HCT116 (cell line): Measurements from ENCODE around the gene SLC2A1. TPM values are rescaled to one million over a fixed set of nuclear protein-coding genes. Genes with fewer than 3 reads are reported as not detected.

Source experiments
- ATAC-seq: fragments of 200-7000 bp; cut with Tn5 transposase; 2 replicates; pipeline ENCODE4 v1.9.1; 2020; ENCODE audit warnings: mild to moderate bottlenecking, moderate library complexity
- BruUV-seq: library from RNA; stranded (reverse); fragments of 400-500 nt; replicated peaks from 2 replicates; lab custom pipeline; 2021; lab: Mats Ljungman, UMichigan
- CTCF ChIA-PET: fragments of 300-600 bp; sonication (Branson Sonifier 250); formaldehyde crosslinking; loops from one replicate; lab custom pipeline; 2021; ENCODE audit warnings: antibody characterized with exemption; lab: Charles Lee
- POLR2A ChIA-PET: fragments of 300-600, 350-600 bp; sonication (Branson Sonifier 250); formaldehyde crosslinking; loops from one replicate; lab custom pipeline; 2021; ENCODE audit warnings: antibody characterized with exemption; lab: Charles Lee
- RAD21 ChIA-PET, 2 experiments: fragments of 300-600 bp; sonication (Branson Sonifier 250); formaldehyde crosslinking; loops; one replicate each; lab custom pipeline; 2023; ENCODE audit warnings: low total read pairs in 2 of 2; ENCODE audit not compliant: uncharacterized antibody in 2 of 2, unreplicated experiment in 2 of 2, low non-redundant PET in 1 of 2; lab: Charles Lee
- DNase-seq: peaks from one replicate; pipeline ENCODE4 v3.0.0-alpha.2; 2010; ENCODE audit warnings: low read depth, low spot score
- H2AFZ ChIP-seq: fragments of 200-600 bp; shearing (Covaris generic), sonication (generic); 2 replicates; pipeline ENCODE4 v1.6.1; 2017; ENCODE audit warnings: low read depth, mixed run types, mixed read lengths, antibody characterized with exemption, low read length; ENCODE audit not compliant: poor library complexity, severe bottlenecking
- H3K27ac ChIP-seq: 2 replicates; pipeline ENCODE4 v1.5.1; 2012; ENCODE audit warnings: low read depth, low read length
- H3K27me3 ChIP-seq: fragments of 200-600 bp; sonication (generic); 2 replicates; pipeline ENCODE4 v1.6.1; 2016; ENCODE audit warnings: mixed run types, low read length, mixed read lengths; ENCODE audit not compliant: insufficient read depth
- H3K36me3 ChIP-seq, 2 experiments: fragments of 200-500 bp in 1 of 2; fragments of 200-600 bp in 1 of 2; sonication (Bioruptor generic) in 1 of 2; sonication (generic) in 1 of 2; 2 replicates each; pipeline versions ENCODE4 v1.5.1 to v1.6.1; 2014 to 2016; ENCODE audit warnings: low read length in 2 of 2, inconsistent platforms in 1 of 2, mixed read lengths in 1 of 2, mixed run types in 1 of 2; ENCODE audit not compliant: insufficient read depth in 2 of 2, control insufficient read depth in 1 of 2
- H3K4me1 ChIP-seq, 2 experiments: fragments of 200-600 bp in 1 of 2; sonication (generic) in 1 of 2; 2 replicates each; pipeline versions ENCODE4 v1.5.1 to v1.6.1; 2012 to 2017; ENCODE audit warnings: low read length in 2 of 2, inconsistent platforms in 1 of 2, mild to moderate bottlenecking in 1 of 2, mixed read lengths in 1 of 2, mixed run types in 1 of 2, moderate library complexity in 1 of 2; ENCODE audit not compliant: insufficient read depth in 2 of 2, control insufficient read depth in 1 of 2
- H3K4me2 ChIP-seq: fragments of 200-600 bp; sonication (generic); 2 replicates; pipeline ENCODE4 v1.6.1; 2017; ENCODE audit warnings: mixed run types, low read length, mixed read lengths
- H3K4me3 ChIP-seq, 2 experiments: fragments of 200-600 bp in 1 of 2; sonication (generic) in 1 of 2; replicated peaks in 1 of 2; 2 replicates each; pipeline ENCODE4 v1.5.1; 2011 to 2016; ENCODE audit warnings: low read length in 2 of 2, control low read depth in 1 of 2, low read depth in 1 of 2, mild to moderate bottlenecking in 1 of 2, mixed read lengths in 1 of 2, mixed run types in 1 of 2
- H3K79me2 ChIP-seq: fragments of 200-600 bp; sonication (generic); 2 replicates; pipeline ENCODE4 v1.6.1; 2017; ENCODE audit warnings: mild to moderate bottlenecking, mixed run types, low read length, moderate library complexity, mixed read lengths; ENCODE audit not compliant: insufficient read depth
- H3K9ac ChIP-seq: fragments of 200-600 bp; sonication (generic); 2 replicates; pipeline ENCODE4 v1.6.1; 2016; ENCODE audit warnings: low read length, mixed read lengths
- H3K9me2 ChIP-seq: fragments of 200-600 bp; sonication (generic), shearing (Covaris generic); 2 replicates; pipeline ENCODE4 v1.6.1; 2017; ENCODE audit warnings: mixed run types, mild to moderate bottlenecking, moderate library complexity; ENCODE audit not compliant: insufficient read depth
- H3K9me3 ChIP-seq, 2 experiments: fragments of 200-500 bp in 1 of 2; fragments of 200-600 bp in 1 of 2; sonication (Bioruptor generic) in 1 of 2; sonication (generic) in 1 of 2; 2 replicates each; pipeline ENCODE4 v1.6.1; 2014 to 2017; ENCODE audit warnings: low read length in 2 of 2, mixed read lengths in 2 of 2, inconsistent platforms in 1 of 2, low read depth in 1 of 2, mild to moderate bottlenecking in 1 of 2, mixed run types in 1 of 2, moderate library complexity in 1 of 2; ENCODE audit not compliant: control insufficient read depth in 1 of 2, insufficient read depth in 1 of 2
- H4K20me1 ChIP-seq: fragments of 200-600 bp; sonication (generic), shearing (Covaris generic); 2 replicates; pipeline ENCODE4 v1.6.1; 2017; ENCODE audit warnings: mixed run types, mild to moderate bottlenecking, moderate library complexity; ENCODE audit not compliant: insufficient read depth
- CEBPB ChIP-seq: IDR thresholded peaks from 2 replicates; pipeline ENCODE4 v1.6.1; 2012; ENCODE audit warnings: low read depth
- EGR1 ChIP-seq: IDR thresholded peaks from 2 replicates; pipeline ENCODE4 v1.6.1; 2012; ENCODE audit warnings: low read depth
- ELF1 ChIP-seq: IDR thresholded peaks from 2 replicates; pipeline ENCODE4 v1.6.1; 2012; ENCODE audit warnings: low read depth, borderline replicate concordance
- EZH2 ChIP-seq: fragments of 200-600 bp; sonication (generic); IDR thresholded peaks from 2 replicates; pipeline ENCODE4 v1.6.1; 2017; ENCODE audit warnings: antibody characterized with exemption, mixed run types
- EZH2phosphoT487 ChIP-seq: fragments of 200-600 bp; IDR thresholded peaks from 2 replicates; pipeline ENCODE4 v1.6.1; 2018; ENCODE audit warnings: antibody characterized with exemption, borderline replicate concordance
- FOSL1 ChIP-seq: IDR thresholded peaks from 2 replicates; pipeline ENCODE4 v1.6.1; 2012; ENCODE audit warnings: low read depth
- JUND ChIP-seq: IDR thresholded peaks from 2 replicates; pipeline ENCODE4 v1.6.1; 2012
- POLR2AphosphoS5 ChIP-seq: IDR thresholded peaks from 2 replicates; pipeline ENCODE4 v1.6.1; 2011; ENCODE audit warnings: mild to moderate bottlenecking, low read depth, low read length, moderate library complexity
- SP1 ChIP-seq: IDR thresholded peaks from 2 replicates; pipeline ENCODE4 v1.6.1; 2012; ENCODE audit warnings: low read depth
- ZFX ChIP-seq: fragments of 450-650 bp; IDR thresholded peaks from 2 replicates; pipeline ENCODE4 v1.6.1; 2017
- ZNF274 ChIP-seq: fragments of 200-500 bp; sonication (Bioruptor generic); IDR thresholded peaks from 2 replicates; pipeline ENCODE4 v1.6.1; 2014; ENCODE audit warnings: mild to moderate bottlenecking, low read depth, low read length, inconsistent platforms
- intact Hi-C: fragments of 100-400 bp; cut with micrococcal nuclease; formaldehyde crosslinking; loops from 2 replicates; pipeline ENCODE4 v1.10.0; 2022
- total RNA-seq: library from RNA; stranded (reverse); gene quantifications from one replicate; pipeline ENCODE4 v1.2.1, GENCODE V29; 2021; ENCODE audit not compliant: unreplicated experiment
- TF ChIP-seq, protein P1 (sequence below): IDR thresholded peaks from 2 replicates; pipeline ENCODE4 v1.6.1; 2012
- TF ChIP-seq, protein P2 (sequence below): IDR thresholded peaks from 2 replicates; pipeline ENCODE4 v1.6.1; 2011; ENCODE audit warnings: mild to moderate bottlenecking, low read length, moderate library complexity; ENCODE audit not compliant: insufficient replicate concordance; ENCODE audit errors: extremely low read depth
- TF ChIP-seq, protein P3 (sequence below), 3 experiments: fragments of 200-600 bp in 1 of 3; sonication (generic) in 1 of 3; IDR thresholded peaks in 2 of 3; conservative IDR thresholded peaks in 1 of 3; 2 replicates each; pipeline ENCODE4 v1.5.1; 2012 to 2017; ENCODE audit warnings: low read depth in 2 of 3, low read length in 2 of 3, antibody characterized with exemption in 1 of 3, borderline replicate concordance in 1 of 3, control low read depth in 1 of 3, mild to moderate bottlenecking in 1 of 3, mixed read lengths in 1 of 3, mixed run types in 1 of 3, moderate library complexity in 1 of 3; ENCODE audit not compliant: insufficient read depth in 1 of 3

The SLC2A1 gene
- total RNA-seq, 1 experiment from 2014 or later = 248 TPM

DNA sequence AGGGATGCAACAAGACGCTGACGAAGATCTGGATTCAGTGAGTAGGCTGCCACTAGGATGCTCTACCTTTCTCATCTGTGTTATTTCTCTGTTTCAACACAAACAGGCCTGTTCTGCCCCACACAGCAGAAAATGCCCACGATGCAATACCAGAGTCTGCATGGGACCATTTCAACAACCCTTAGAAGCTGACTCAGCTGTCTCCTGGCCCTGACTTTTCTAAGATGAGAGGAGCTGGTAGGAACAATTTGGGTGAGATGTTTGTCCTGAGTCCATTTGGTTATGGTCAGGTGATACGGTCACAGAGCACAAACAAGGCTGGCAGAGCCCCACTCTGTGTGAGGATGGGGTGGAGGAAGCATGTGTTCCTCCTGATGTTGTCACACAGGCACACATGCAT, 11.5 kb upstream of the SLC2A1 start:
- no peak for ATAC-seq
- no peak overlapping the region for H3K4me2 ChIP-seq
- DNase-seq = no peak
- H3K27ac ChIP-seq = no peak overlapping the region
- H3K9me3 ChIP-seq = no peaks in the 10 kb centered on the region
- RAD21 ChIA-PET = interaction anchor here in 1 of 2 experiments (1.2 kb wide), 1 partner anchor 8 kb away, joined by 3 read pairs; no protein-coding TSS in a partner anchor
- CTCF ChIA-PET = no interaction called here
- intact Hi-C loops = no loop called here
- H3K4me1 ChIP-seq = peaks cover 26 to 50% of the 10 kb centered on the region in 2 experiments
- no peaks in the 10 kb centered on the region; a peak in 1 of 4 replicates for H3K36me3 ChIP-seq
- TF ChIP-seq, protein P1, sequence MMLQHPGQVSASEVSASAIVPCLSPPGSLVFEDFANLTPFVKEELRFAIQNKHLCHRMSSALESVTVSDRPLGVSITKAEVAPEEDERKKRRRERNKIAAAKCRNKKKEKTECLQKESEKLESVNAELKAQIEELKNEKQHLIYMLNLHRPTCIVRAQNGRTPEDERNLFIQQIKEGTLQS = no peak
- TF ChIP-seq, protein P2, sequence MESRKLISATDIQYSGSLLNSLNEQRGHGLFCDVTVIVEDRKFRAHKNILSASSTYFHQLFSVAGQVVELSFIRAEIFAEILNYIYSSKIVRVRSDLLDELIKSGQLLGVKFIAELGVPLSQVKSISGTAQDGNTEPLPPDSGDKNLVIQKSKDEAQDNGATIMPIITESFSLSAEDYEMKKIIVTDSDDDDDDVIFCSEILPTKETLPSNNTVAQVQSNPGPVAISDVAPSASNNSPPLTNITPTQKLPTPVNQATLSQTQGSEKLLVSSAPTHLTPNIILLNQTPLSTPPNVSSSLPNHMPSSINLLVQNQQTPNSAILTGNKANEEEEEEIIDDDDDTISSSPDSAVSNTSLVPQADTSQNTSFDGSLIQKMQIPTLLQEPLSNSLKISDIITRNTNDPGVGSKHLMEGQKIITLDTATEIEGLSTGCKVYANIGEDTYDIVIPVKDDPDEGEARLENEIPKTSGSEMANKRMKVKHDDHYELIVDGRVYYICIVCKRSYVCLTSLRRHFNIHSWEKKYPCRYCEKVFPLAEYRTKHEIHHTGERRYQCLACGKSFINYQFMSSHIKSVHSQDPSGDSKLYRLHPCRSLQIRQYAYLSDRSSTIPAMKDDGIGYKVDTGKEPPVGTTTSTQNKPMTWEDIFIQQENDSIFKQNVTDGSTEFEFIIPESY = no peak
- TF ChIP-seq EZH2phosphoT487 (no peak), SP1 (no peak), FOSL1 (no peak), POLR2AphosphoS5 (no peak), ZFX (no peak), EGR1 (no peak), JUND (no peak), EZH2 (no peak), CEBPB (no peak), ELF1 (no peak), ZNF274 (no peak)
- TF ChIP-seq, protein P3, sequence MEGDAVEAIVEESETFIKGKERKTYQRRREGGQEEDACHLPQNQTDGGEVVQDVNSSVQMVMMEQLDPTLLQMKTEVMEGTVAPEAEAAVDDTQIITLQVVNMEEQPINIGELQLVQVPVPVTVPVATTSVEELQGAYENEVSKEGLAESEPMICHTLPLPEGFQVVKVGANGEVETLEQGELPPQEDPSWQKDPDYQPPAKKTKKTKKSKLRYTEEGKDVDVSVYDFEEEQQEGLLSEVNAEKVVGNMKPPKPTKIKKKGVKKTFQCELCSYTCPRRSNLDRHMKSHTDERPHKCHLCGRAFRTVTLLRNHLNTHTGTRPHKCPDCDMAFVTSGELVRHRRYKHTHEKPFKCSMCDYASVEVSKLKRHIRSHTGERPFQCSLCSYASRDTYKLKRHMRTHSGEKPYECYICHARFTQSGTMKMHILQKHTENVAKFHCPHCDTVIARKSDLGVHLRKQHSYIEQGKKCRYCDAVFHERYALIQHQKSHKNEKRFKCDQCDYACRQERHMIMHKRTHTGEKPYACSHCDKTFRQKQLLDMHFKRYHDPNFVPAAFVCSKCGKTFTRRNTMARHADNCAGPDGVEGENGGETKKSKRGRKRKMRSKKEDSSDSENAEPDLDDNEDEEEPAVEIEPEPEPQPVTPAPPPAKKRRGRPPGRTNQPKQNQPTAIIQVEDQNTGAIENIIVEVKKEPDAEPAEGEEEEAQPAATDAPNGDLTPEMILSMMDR (IDR thresholded peaks at IDR 0.05 in 2 of 3, conservative IDR thresholded peaks at IDR 0.05 in 1 of 3; ENCODE audit: borderline replicate concordance in 1 of 3, insufficient read depth in 1 of 3, low read depth in 2 of 3, low read length in 2 of 3) = no peak
- POLR2A ChIA-PET = no interaction called here
- H2AFZ ChIP-seq = no peak overlapping the region
- no peak overlapping the region for H3K4me3 ChIP-seq
- H4K20me1 ChIP-seq = no peaks in the 10 kb centered on the region
- BruUV-seq = no TSS peak
- H3K27me3 ChIP-seq = no peaks in the 10 kb centered on the region
- no peaks in the 10 kb centered on the region for H3K9me2 ChIP-seq
- H3K79me2 ChIP-seq = 0 out of 2 replicates have a peak, but pooled peaks cover 7% of the 10 kb centered on the region
- H3K9ac ChIP-seq = no peak overlapping the region
